HUES64 (cell line): ENCODE results near the gene DPP6.

Experiments used
- H3K27ac ChIP-seq: 2 replicates; pipeline ENCODE4 v1.7.0; 2013; ENCODE audit warnings: low read depth, low read length, inconsistent platforms
- H3K27me3 ChIP-seq: 2 replicates; pipeline ENCODE4 v1.6.1; 2013; ENCODE audit warnings: mild to moderate bottlenecking, low read length; ENCODE audit not compliant: insufficient read depth
- H3K36me3 ChIP-seq: 2 replicates; pipeline ENCODE4 v1.6.1; 2013; ENCODE audit warnings: mild to moderate bottlenecking, low read length; ENCODE audit not compliant: insufficient read depth
- H3K4me1 ChIP-seq: 2 replicates; pipeline ENCODE4 v1.6.1; 2013; ENCODE audit warnings: mild to moderate bottlenecking, low read length, moderate library complexity; ENCODE audit not compliant: insufficient read depth
- H3K4me3 ChIP-seq: 2 replicates; pipeline ENCODE4 v1.5.1; 2013; ENCODE audit warnings: mild to moderate bottlenecking, low read length, moderate library complexity
- H3K9ac ChIP-seq: 2 replicates; pipeline ENCODE4 v1.6.1; 2013; ENCODE audit warnings: mild to moderate bottlenecking, low read depth, low read length
- H3K9me3 ChIP-seq: 2 replicates; pipeline ENCODE4 v1.6.1; 2013; ENCODE audit warnings: low read depth, low read length; ENCODE audit not compliant: insufficient read depth
- WGBS: fragments of 150-250, 120-280 bp; methylation state at CpG from one replicate; pipeline ENCODE4 v1.1.7; 2013; ENCODE audit warnings: missing lambda C conversion rate; 5-methylcytosine and 5-hydroxymethylcytosine counted together

Gene DPP6

DNA sequence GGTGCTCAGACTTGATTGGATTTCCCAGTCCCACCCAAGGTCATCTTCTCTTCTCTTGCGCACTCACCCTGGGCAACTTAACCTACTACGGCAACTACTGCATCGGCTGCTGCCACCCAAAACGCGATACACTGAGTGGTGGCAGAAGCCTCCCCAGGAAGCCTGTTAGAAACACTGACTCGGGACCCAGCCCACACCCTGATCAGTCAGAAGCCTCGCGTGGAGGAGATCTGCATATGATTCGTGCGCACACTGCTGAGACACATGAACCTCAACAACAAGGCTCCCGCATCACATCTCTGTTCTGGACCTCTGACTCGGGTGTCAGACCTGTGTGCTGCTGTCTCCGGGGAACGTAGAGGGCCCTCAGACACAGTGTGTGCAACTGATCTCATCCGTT, 531.3 kb downstream of the DPP6 start:
- no peak overlapping the region for H3K27ac ChIP-seq
- H3K36me3 ChIP-seq: no peaks in the 10 kb centered on the region
- no peak overlapping the region for H3K9ac ChIP-seq
- H3K27me3 ChIP-seq: no peaks in the 10 kb centered on the region
- WGBS: 94% methylated on average over 15 of the region's 15 CpGs
- H3K9me3 ChIP-seq: no peaks in the 10 kb centered on the region
- no peak overlapping the region for H3K4me3 ChIP-seq
- H3K4me1 ChIP-seq: peaks cover 3% of the 10 kb centered on the region; the same call in 1 of the 2 replicates

DNA sequence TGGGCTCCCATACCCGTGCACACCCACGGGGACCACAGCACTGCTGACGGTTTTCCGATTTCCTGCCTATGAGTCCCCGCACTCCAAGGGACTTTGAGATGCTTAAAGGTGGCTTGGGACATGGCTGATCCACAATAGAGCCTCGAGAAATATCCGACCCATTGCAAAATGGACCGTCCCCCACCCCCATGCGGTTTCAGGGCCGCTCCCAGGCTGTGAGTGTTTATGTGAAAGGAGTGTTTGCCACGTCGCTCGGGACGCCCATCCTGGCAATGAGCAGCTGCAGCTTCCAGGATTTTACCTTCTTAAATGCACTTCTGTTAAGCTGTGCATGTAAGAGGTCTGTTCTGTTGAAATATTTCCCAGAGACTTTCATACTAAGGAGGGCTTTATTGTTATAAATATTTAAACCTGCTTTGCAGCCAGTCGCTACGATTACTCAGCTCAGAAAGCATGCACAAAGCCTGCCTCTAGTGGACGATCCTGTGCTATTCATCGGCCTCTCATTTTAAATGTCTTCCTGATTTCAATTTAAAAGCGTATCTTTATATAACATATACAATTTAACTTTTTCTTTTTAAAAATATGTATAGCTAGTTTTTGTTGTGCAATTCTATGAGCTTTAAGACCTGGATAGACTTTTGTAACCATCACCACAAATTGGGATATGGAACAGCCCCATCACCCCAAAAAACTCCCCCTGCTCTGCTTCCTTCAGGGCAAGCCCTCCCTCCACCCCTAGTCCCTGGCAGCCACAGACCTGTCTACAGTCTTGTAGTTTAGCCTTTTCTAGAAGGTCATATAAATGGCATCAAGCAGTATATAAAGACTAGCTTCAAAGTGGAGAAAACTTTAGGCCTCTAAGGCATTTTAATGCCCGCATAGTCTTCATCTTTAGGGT, 532.4 kb downstream of the DPP6 start:
- Histone ChIP-seq H3K27me3 (no peaks in the 10 kb centered on the region), H3K4me3 (no peak overlapping the region), H3K9me3 (no peaks in the 10 kb centered on the region), H3K36me3 (no peaks in the 10 kb centered on the region), H3K27ac (no peak overlapping the region), H3K4me1 (peaks cover 3% of the 10 kb centered on the region; the same call in 1 of the 2 replicates), H3K9ac (no peak overlapping the region)
- WGBS: 67% methylated on average over 19 of the region's 20 CpGs

DNA sequence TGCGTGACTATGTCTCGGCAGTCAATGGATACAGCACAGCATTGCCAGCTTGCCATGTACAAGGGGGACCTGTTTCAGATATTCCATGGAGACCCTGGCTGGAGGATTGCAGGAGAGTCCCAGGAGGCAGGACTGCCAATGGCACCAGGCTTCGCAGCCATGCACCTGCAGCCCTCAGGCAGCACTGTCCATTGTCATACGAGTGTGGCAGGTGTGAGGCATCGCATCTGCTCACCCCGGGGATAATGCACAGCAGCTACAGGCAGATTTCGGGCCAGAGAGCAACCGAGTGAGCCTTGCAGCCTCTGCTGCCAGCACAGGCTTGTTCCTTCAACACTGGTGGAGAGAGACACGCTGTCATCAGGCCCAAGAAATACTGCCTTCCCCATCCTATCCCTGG, 535.6 kb downstream of the DPP6 start:
- H3K27me3 ChIP-seq: no peaks in the 10 kb centered on the region
- no peaks in the 10 kb centered on the region for H3K9me3 ChIP-seq
- H3K4me3 ChIP-seq: no peak overlapping the region
- H3K4me1 ChIP-seq: peaks cover 3% of the 10 kb centered on the region; the same call in 1 of the 2 replicates
- WGBS: 87% methylated on average over 9 of the region's 9 CpGs
- H3K36me3 ChIP-seq: no peaks in the 10 kb centered on the region
- no peak overlapping the region for H3K27ac ChIP-seq
- no peak overlapping the region for H3K9ac ChIP-seq

DNA sequence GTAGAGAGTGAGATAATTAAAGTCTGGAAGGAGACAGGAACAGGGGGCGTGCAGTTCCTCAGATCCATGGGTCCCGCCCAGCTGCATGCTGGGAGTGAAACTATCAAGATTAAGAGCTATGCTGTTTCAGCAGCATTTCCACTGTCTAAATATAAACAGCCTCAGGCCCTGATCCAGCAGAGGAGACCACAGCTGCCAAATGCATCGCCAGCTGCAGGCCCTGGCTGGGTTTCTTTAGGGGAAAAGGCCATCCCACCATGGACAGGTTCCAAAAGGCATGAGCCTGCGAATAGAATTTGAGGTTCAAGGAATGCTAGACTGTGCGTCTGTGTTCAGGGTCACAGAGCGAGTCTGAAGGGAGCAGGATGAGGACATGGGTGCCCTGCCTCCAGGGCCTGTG, 539.3 kb downstream of the DPP6 start:
- no peaks in the 10 kb centered on the region for H3K4me1 ChIP-seq
- no peaks in the 10 kb centered on the region for H3K9me3 ChIP-seq
- no peak overlapping the region for H3K4me3 ChIP-seq
- no peak overlapping the region for H3K9ac ChIP-seq
- no peak overlapping the region for H3K27ac ChIP-seq
- 94% methylated on average over 6 of the region's 6 CpGs for WGBS
- H3K36me3 ChIP-seq: no peaks in the 10 kb centered on the region
- no peaks in the 10 kb centered on the region for H3K27me3 ChIP-seq

DNA sequence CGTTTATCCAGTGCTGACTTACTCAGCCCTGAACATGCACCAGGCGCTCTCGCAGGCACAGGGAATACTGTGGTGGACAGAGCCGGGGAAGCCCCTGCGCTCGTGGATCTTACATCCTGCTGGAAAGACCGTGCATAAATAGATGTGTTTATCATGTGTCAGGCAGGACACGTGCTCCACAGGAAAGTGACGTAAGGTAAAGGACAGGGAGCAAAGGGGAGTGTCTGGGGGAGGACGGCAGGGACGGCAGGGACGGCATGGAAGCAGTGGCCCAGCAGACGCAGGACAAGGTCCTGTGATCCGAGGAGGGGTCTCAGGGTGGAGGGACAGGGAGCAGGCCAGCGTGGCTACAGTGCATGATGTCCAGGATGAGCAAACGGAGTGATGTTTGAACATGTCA, 540.2 kb downstream of the DPP6 start:
- Histone ChIP-seq H3K27me3 (no peaks in the 10 kb centered on the region), H3K4me1 (no peaks in the 10 kb centered on the region)
- WGBS: 91% methylated on average over 16 of the region's 16 CpGs

DNA sequence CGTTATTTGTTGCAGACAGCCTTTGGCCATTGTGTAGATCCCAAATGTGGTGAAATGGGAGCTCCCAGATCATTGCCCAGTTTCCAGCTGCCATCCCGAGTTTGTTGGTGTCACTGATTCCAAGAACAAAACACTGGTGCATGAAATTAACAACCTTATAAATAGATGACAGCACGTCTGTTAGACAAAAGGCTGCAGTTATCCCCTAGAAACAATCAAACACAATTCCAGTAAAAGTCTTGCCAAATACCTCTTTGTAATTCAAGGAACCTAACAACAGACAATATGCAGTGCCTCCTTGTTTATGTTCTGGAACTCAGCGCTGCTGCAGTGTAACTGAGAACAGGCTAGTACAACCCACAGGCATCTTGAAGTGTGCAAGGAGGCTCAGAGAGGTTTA, 546.2 kb downstream of the DPP6 start:
- Histone ChIP-seq H3K4me3 (no peak overlapping the region), H3K27ac (no peak overlapping the region), H3K27me3 (no peaks in the 10 kb centered on the region), H3K9me3 (no peaks in the 10 kb centered on the region), H3K4me1 (peaks cover 8% of the 10 kb centered on the region), H3K36me3 (no peaks in the 10 kb centered on the region), H3K9ac (no peak overlapping the region)
- 89% methylated on average over 4 of the region's 4 CpGs for WGBS

More for the DNA sequence above, 540.2 kb downstream of the DPP6 start:
- no peak overlapping the region for H3K4me3 ChIP-seq
- no peak overlapping the region for H3K9ac ChIP-seq
- H3K9me3 ChIP-seq: no peaks in the 10 kb centered on the region
- H3K36me3 ChIP-seq: no peaks in the 10 kb centered on the region
- no peak overlapping the region for H3K27ac ChIP-seq

DNA sequence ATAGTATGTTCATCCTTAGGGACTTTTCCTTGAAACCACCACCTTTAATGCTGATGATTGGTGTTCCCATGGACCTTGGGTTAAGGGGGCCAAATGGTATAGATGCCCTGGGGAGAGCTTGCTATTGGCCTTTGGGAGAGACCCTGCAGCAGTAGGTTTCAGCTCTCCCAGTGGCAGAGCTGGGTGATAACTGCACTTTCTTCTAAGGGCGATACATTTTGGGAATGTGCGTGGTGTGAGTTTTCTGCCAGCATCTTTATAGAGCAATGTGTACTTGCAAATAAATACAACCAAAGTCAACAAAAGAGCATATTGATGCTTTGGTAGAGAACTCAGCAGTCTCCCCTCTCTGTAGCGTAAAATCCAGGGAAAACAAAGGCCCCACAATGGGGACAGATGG, 546.7 kb downstream of the DPP6 start:
- Histone ChIP-seq H3K27me3 (no peaks in the 10 kb centered on the region), H3K9me3 (no peaks in the 10 kb centered on the region), H3K27ac (no peak overlapping the region), H3K4me3 (no peak overlapping the region), H3K4me1 (peaks cover 8% of the 10 kb centered on the region), H3K36me3 (no peaks in the 10 kb centered on the region), H3K9ac (no peak overlapping the region)
- WGBS: 100% methylated on average over 3 of the region's 3 CpGs

DNA sequence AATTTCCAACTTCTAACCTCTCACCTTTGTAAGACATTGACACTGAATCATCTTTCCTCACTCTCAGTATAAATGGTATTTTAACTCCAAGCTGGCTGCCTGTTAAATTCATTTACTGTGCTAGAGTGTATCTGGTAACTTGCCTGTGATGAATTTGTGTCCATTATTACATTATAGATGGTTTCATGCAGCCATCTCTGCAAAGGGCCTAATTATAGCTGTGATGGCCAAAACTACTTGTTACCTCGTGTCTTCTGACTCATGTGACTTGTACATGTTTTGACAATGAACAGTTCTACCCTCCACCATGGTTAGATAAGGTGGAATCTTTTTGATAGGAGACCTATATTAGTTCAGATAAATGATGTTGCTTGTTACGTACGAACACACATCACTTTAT, 558.7 kb downstream of the DPP6 start:
- Histone ChIP-seq H3K27ac (no peak overlapping the region), H3K36me3 (no peaks in the 10 kb centered on the region), H3K9ac (no peak overlapping the region), H3K4me1 (no peaks in the 10 kb centered on the region), H3K4me3 (no peak overlapping the region), H3K9me3 (no peaks in the 10 kb centered on the region), H3K27me3 (no peaks in the 10 kb centered on the region)
- WGBS: 85% methylated on average over 3 of the region's 3 CpGs

DNA sequence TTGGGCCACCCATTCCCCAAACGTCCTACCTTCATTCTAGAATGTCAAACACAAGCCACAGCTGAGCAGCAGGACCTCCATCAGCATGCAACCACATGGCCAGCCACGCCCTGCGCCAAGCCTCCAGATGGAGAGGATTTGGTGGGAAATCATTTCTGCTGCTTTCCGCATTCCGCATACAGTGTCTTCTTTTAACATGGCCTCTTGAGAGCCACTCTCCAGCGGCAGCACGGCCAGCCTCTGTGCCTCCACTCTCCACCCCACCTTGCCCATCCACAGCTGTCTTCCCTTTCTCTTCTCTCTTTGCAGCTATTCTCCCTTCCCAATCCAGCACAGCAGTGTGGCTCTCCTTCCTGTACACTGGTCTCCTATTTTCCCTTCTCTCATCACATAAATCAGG, 561.6 kb downstream of the DPP6 start:
- Histone ChIP-seq H3K4me3 (no peak overlapping the region), H3K27ac (no peak overlapping the region), H3K36me3 (no peaks in the 10 kb centered on the region), H3K4me1 (no peaks in the 10 kb centered on the region), H3K9me3 (no peaks in the 10 kb centered on the region), H3K27me3 (no peaks in the 10 kb centered on the region), H3K9ac (no peak overlapping the region)
- WGBS: 92% methylated on average over 7 of the region's 7 CpGs

DNA sequence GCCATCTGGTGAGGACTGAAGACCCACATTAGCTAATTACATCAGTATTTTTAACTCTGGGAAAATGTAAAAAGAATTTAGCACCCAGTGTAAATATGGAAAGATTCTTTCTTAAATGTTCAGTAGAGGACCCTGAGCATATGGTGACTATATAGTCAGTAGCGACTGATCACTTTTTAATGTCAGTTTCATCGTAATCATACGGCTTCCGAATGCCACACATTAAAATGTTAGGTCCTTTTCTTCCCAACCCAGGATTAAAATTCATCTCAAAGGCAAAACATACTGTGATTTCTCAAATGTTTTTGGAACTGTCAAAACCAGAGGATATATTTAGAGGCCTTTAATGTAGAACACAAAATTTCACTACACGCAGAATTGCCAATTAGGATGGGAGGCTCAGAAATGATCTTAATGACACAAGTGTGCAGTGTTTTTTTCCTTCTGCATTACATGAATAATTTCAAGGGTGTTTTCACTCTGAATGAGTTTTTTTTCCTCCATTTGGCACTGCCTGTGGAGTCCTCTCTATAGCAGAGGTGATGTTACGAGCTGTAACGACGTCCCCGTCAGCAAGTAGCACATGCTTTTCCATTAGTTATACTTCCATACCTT, 568.0 kb downstream of the DPP6 start:
- 96% methylated on average over 9 of the region's 9 CpGs for whole genome bisulfite sequencing
- Histone ChIP-seq H3K27ac (no peak overlapping the region), H3K9ac (no peak overlapping the region), H3K36me3 (no peaks in the 10 kb centered on the region), H3K4me3 (no peak overlapping the region), H3K27me3 (no peaks in the 10 kb centered on the region), H3K9me3 (no peaks in the 10 kb centered on the region), H3K4me1 (no peaks in the 10 kb centered on the region)

DNA sequence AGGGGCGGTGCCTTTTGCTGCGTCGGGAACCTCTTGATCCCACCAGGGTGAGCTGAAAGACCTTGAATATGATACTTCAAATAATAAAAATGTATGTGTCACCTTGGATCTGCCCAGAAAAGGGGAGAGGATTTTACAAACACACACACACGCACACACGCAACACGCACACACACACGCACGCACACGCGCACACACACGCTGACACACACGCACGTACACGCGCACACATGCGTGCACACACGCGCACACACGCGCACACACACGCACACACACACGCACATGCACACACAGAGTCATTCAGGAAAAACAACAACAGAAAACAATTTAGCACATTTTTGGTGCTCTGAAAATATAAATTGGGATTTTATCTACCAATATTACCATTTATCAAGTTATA, 571.2 kb downstream of the DPP6 start:
- H3K36me3 ChIP-seq: no peaks in the 10 kb centered on the region
- H3K4me1 ChIP-seq: no peaks in the 10 kb centered on the region
- WGBS: 94% methylated on average over 20 of the region's 22 CpGs
- H3K9me3 ChIP-seq: no peaks in the 10 kb centered on the region
- no peak overlapping the region for H3K27ac ChIP-seq
- no peak overlapping the region for H3K9ac ChIP-seq
- no peak overlapping the region for H3K4me3 ChIP-seq
- H3K27me3 ChIP-seq: no peaks in the 10 kb centered on the region
